IPS-11a (cell line): Measurements from ENCODE around the gene C1orf198.
"Not testable (repeated sequence)": the region's sequence is repeated elsewhere in the genome, so short reads cannot be mapped to it uniquely, and the experiment has no call there.

Experiments
- H3K4me3 ChIP-seq: one replicate; pipeline ENCODE4 v1.5.1; 2013; ENCODE audit warnings: low read depth, low read length, control low read depth

C1orf198 gene

GRCh38 chr1:230861970-230862595, 6.2 kb downstream of the C1orf198 start:
- no peak overlapping the region for H3K4me3 ChIP-seq

- no peak overlapping the region for H3K4me3 ChIP-seq
These were observed 6.8 kb downstream of the C1orf198 start for GRCh38 chr1:230861489-230861888.

- H3K4me3 ChIP-seq = no peak overlapping the region
These were observed 7.5 kb downstream of the C1orf198 start for GRCh38 chr1:230860617-230861384.

- no peak overlapping the region for H3K4me3 ChIP-seq
These were observed 9.2 kb downstream of the C1orf198 start for GRCh38 chr1:230858918-230859729.

GRCh38 chr1:230858236-230858820, 10.0 kb downstream of the C1orf198 start:
- no peak overlapping the region for H3K4me3 ChIP-seq

- no peak overlapping the region for H3K4me3 ChIP-seq
These were observed 10.5 kb downstream of the C1orf198 start for GRCh38 chr1:230857822-230858221.

GRCh38 chr1:230857077-230857476, 11.2 kb downstream of the C1orf198 start:
- H3K4me3 ChIP-seq = no peak overlapping the region

GRCh38 chr1:230855886-230856285, 12.4 kb downstream of the C1orf198 start:
- no peak overlapping the region for H3K4me3 ChIP-seq

GRCh38 chr1:230854423-230854822, 13.9 kb downstream of the C1orf198 start:
- no peak overlapping the region for H3K4me3 ChIP-seq

- no peak overlapping the region for H3K4me3 ChIP-seq
These were observed 14.6 kb downstream of the C1orf198 start for GRCh38 chr1:230853731-230854130.

GRCh38 chr1:230852959-230853358, 15.4 kb downstream of the C1orf198 start:
- no peak overlapping the region for H3K4me3 ChIP-seq

- no peak overlapping the region for H3K4me3 ChIP-seq
These were observed 17.0 kb downstream of the C1orf198 start for GRCh38 chr1:230851291-230851691.

GRCh38 chr1:230850547-230850946, 17.8 kb downstream of the C1orf198 start:
- no peak overlapping the region for H3K4me3 ChIP-seq

GRCh38 chr1:230849451-230850224, 18.7 kb downstream of the C1orf198 start:
- H3K4me3 ChIP-seq = no peak overlapping the region

- no peak overlapping the region for H3K4me3 ChIP-seq
These were observed 20.1 kb downstream of the C1orf198 start for GRCh38 chr1:230848235-230848634.

GRCh38 chr1:230845184-230845583, 23.1 kb downstream of the C1orf198 start:
- H3K4me3 ChIP-seq = not testable (repeated sequence)

- no peak overlapping the region for H3K4me3 ChIP-seq
These were observed 23.8 kb downstream of the C1orf198 start for GRCh38 chr1:230844561-230844960.

GRCh38 chr1:230843503-230844309, 24.6 kb downstream of the C1orf198 start:
- no peak overlapping the region for H3K4me3 ChIP-seq

GRCh38 chr1:230842801-230843200, 25.5 kb downstream of the C1orf198 start:
- no peak overlapping the region for H3K4me3 ChIP-seq

GRCh38 chr1:230839173-230839572, 29.1 kb downstream of the C1orf198 start:
- H3K4me3 ChIP-seq = no peak overlapping the region
